GM18505 (cell line): ENCODE measurements around the gene ARID1A.
A peak's percentile ranks its signal among the peaks of the same experiment; 100 is the strongest.
"Not testable (repeated sequence)": the region's sequence is repeated elsewhere in the genome, so short reads cannot be mapped to it uniquely, and the experiment has no call there.

Experiments used
- ATAC-seq: cut with Tn5 transposase; IDR thresholded peaks from one replicate; pipeline ENCODE4 v1.9.1; 2021; ENCODE audit not compliant: unreplicated experiment
- POLR2A ChIP-seq: IDR thresholded peaks from 4 replicates; pipeline ENCODE4 v1.6.1; 2011; ENCODE audit warnings: borderline replicate concordance; ENCODE audit not compliant: insufficient read depth, insufficient read length; ENCODE audit errors: extremely low read depth

ARID1A gene

GRCh38 chr1:26799479-26800142 is 103.8 kb downstream of the ARID1A start:
- no peak for TF ChIP-seq POLR2A
- ATAC-seq, result no peak

- ATAC-seq, result not testable (repeated sequence)
Observed at GRCh38 chr1:26803932-26804331, 108.1 kb downstream of the ARID1A start.

- ATAC-seq, result not testable (repeated sequence)
Observed at GRCh38 chr1:26810105-26810504, 114.3 kb downstream of the ARID1A start.

- no peak for ATAC-seq
- no peak for TF ChIP-seq POLR2A
Observed at GRCh38 chr1:26811057-26811456, 115.2 kb downstream of the ARID1A start.

GRCh38 chr1:26811708-26812107 is 115.9 kb downstream of the ARID1A start:
- ATAC-seq, result no peak
- TF ChIP-seq POLR2A, result no peak

GRCh38 chr1:26814377-26814776 is 118.6 kb downstream of the ARID1A start:
- no peak for TF ChIP-seq POLR2A

GRCh38 chr1:26814893-26815292 is 119.1 kb downstream of the ARID1A start:
- no peak for TF ChIP-seq POLR2A
- ATAC-seq, result no peak

More at GRCh38 chr1:26814377-26814776, 118.6 kb downstream of the ARID1A start:
- no peak for ATAC-seq

- TF ChIP-seq POLR2A, result no peak
- ATAC-seq, result peak; percentile 91
Observed at GRCh38 chr1:26820784-26821269, 125.0 kb downstream of the ARID1A start.

GRCh38 chr1:26822737-26823395 is 127.1 kb downstream of the ARID1A start:
- no peak for TF ChIP-seq POLR2A
- no peak for ATAC-seq

- no peak for ATAC-seq
- TF ChIP-seq POLR2A, result no peak
Observed at GRCh38 chr1:26824731-26825130, 128.9 kb downstream of the ARID1A start.

GRCh38 chr1:26826261-26827105 is 130.7 kb downstream of the ARID1A start, which contains the start of gene ZDHHC18:
ZDHHC18 (plus strand) TSS chr1:26826688; CDS start chr1:26826805, 117 bp downstream.
- peak; percentile 80 for TF ChIP-seq POLR2A
- ATAC-seq, result peak; percentile 82

GRCh38 chr1:26827106-26827604 is 131.3 kb downstream of the ARID1A start:
- ATAC-seq, result no peak
- TF ChIP-seq POLR2A, result no peak

- no peak for TF ChIP-seq POLR2A
- ATAC-seq, result no peak
Observed at GRCh38 chr1:26827663-26828062, 131.8 kb downstream of the ARID1A start.

- peak; percentile 23 for TF ChIP-seq POLR2A
- no peak for ATAC-seq
Observed at GRCh38 chr1:26828411-26828991, 132.7 kb downstream of the ARID1A start.
